Hepatocyte (in vitro differentiated cells): ENCODE results near the gene PAWR. TPM values are rescaled to one million over a fixed set of nuclear protein-coding genes. Genes with fewer than 3 reads are reported as not detected.

Experiments
- DNase-seq: peaks from one replicate; pipeline ENCODE4 v3.0.0-alpha.2; 2016; ENCODE audit warnings: low spot score
- H2AFZ ChIP-seq: fragments of 200-600 bp; sonication (generic); 2 replicates; pipeline ENCODE4 v1.6.0; 2016; ENCODE audit warnings: antibody characterized with exemption, mild to moderate bottlenecking
- H3K27ac ChIP-seq: fragments of 200-600 bp; sonication (generic); 2 replicates; pipeline ENCODE4 v1.5.1; 2016; ENCODE audit warnings: mild to moderate bottlenecking
- H3K27me3 ChIP-seq: fragments of 200-600 bp; sonication (generic); 2 replicates; pipeline ENCODE4 v1.6.1; 2016
- H3K36me3 ChIP-seq: fragments of 200-600 bp; sonication (generic); replicated peaks from 2 replicates; pipeline ENCODE4 v1.5.1; 2016; ENCODE audit warnings: low read depth; ENCODE audit not compliant: insufficient read depth
- H3K4me1 ChIP-seq: fragments of 200-600 bp; sonication (generic); 2 replicates; pipeline ENCODE4 v1.5.1; 2016; ENCODE audit warnings: mild to moderate bottlenecking, moderate library complexity; ENCODE audit not compliant: insufficient read depth
- H3K4me2 ChIP-seq: fragments of 200-600 bp; sonication (generic); 2 replicates; pipeline ENCODE4 v1.6.0; 2016
- H3K4me3 ChIP-seq: fragments of 200-600 bp; sonication (generic); 2 replicates; pipeline ENCODE4 v1.5.1; 2016; ENCODE audit warnings: mild to moderate bottlenecking
- H3K79me2 ChIP-seq: fragments of 200-600 bp; sonication (generic); 2 replicates; pipeline ENCODE4 v1.6.0; 2017; ENCODE audit warnings: mild to moderate bottlenecking
- H3K9me2 ChIP-seq: fragments of 200-600 bp; sonication (generic); replicated peaks from 2 replicates; pipeline ENCODE4 v1.6.0; 2017; ENCODE audit warnings: mild to moderate bottlenecking; ENCODE audit not compliant: insufficient read depth
- H3K9me3 ChIP-seq: fragments of 200-600 bp; sonication (generic); 2 replicates; pipeline ENCODE4 v1.5.1; 2016; ENCODE audit warnings: low read depth, mild to moderate bottlenecking
- H4K20me1 ChIP-seq: fragments of 200-600 bp; sonication (generic); 2 replicates; pipeline ENCODE4 v1.6.0; 2016; ENCODE audit warnings: mild to moderate bottlenecking; ENCODE audit not compliant: insufficient read depth, poor library complexity, severe bottlenecking
- EZH2 ChIP-seq: fragments of 200-600 bp; sonication (generic); IDR thresholded peaks from 2 replicates; pipeline ENCODE4 v1.6.1; 2016; ENCODE audit warnings: antibody characterized with exemption, mild to moderate bottlenecking, borderline replicate concordance
- EZH2phosphoT487 ChIP-seq: fragments of 200-600 bp; sonication (generic); IDR thresholded peaks from one replicate; pipeline ENCODE4 v1.6.1; 2018; ENCODE audit warnings: antibody characterized with exemption, mild to moderate bottlenecking, low read depth, moderate library complexity; ENCODE audit not compliant: unreplicated experiment, severe bottlenecking
- WGBS: methylation state at CpG from one replicate; pipeline ENCODE4 v1.1.6; 2016; ENCODE audit warnings: low lambda C conversion rate; ENCODE audit errors: missing lambda C conversion rate; 5-methylcytosine and 5-hydroxymethylcytosine counted together
- polyA plus RNA-seq: library from polyadenylated mRNA; unstranded; fragments of >200 nt; fragmentation: Nextera tagmentation; extraction: Ambion mirVana; gene quantifications from 2 replicates; pipeline ENCODE4 v1.2.1, GENCODE V29; 2016
- total RNA-seq: library from RNA; depleted of rRNA; stranded (reverse); fragments of >200 nt; gene quantifications from 2 replicates; pipeline ENCODE4 v1.2.3, GENCODE V29; 2014
- TF ChIP-seq, protein P1 (sequence below): fragments of 200-600 bp; sonication (generic); IDR thresholded peaks from 2 replicates; pipeline ENCODE4 v1.5.1; 2016; ENCODE audit warnings: antibody characterized with exemption, mild to moderate bottlenecking; ENCODE audit not compliant: poor library complexity

The PAWR gene
- total and polyA plus RNA-seq, 2 experiments from 2014 or later = 40.5 to 54.9 TPM

DNA sequence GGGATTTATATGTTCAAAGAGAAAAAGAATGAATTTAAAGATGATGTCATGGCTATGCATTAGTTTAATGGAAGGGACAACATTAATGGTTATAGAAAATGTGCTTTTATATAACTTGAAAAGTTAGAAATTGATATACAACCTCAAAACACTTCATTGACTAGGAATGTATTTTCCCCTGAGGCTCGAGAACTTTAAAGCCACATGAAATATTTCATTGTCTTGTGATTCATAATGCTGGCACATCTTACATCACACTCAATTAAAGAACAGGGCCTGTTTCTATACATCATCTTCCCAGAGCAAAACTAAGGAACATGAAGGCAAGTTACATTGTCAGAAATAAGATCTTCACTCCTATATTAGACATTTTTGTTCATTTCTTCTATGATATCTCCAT, 35.2 kb upstream of the PAWR start:
- 42% methylated on average over 1 of the region's 1 CpG for WGBS
- H3K4me2 ChIP-seq = no peak overlapping the region
- TF ChIP-seq, protein P1, sequence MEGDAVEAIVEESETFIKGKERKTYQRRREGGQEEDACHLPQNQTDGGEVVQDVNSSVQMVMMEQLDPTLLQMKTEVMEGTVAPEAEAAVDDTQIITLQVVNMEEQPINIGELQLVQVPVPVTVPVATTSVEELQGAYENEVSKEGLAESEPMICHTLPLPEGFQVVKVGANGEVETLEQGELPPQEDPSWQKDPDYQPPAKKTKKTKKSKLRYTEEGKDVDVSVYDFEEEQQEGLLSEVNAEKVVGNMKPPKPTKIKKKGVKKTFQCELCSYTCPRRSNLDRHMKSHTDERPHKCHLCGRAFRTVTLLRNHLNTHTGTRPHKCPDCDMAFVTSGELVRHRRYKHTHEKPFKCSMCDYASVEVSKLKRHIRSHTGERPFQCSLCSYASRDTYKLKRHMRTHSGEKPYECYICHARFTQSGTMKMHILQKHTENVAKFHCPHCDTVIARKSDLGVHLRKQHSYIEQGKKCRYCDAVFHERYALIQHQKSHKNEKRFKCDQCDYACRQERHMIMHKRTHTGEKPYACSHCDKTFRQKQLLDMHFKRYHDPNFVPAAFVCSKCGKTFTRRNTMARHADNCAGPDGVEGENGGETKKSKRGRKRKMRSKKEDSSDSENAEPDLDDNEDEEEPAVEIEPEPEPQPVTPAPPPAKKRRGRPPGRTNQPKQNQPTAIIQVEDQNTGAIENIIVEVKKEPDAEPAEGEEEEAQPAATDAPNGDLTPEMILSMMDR = no peak
- TF ChIP-seq EZH2 (no peak), EZH2phosphoT487 (no peak)

DNA sequence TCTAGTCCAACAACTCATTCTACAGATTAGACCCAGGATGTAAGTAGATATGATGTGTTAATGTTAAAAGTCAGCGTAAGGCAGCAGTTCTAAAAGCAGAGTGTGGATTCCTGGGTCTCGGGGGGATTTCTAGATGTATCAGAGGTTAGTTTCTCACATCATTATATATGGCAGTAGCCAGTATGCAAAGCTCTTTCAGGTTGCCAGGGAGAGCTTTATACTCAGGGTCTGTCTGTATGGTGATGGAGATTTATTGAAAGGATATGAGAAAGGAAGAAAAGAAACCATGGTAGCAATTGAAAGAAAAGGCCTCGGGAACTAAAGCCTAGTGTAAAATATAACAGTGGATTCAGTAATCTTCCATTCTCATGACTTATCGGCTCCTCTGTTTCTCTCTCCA, 26.2 kb upstream of the PAWR start:
- H3K9me3 ChIP-seq = no peaks in the 10 kb centered on the region
- no peak for DNase-seq
- H3K4me3 ChIP-seq = no peak overlapping the region
- H4K20me1 ChIP-seq = no peaks in the 10 kb centered on the region
- no peaks in the 10 kb centered on the region for H3K9me2 ChIP-seq
- no peaks in the 10 kb centered on the region for H3K27me3 ChIP-seq
- H3K27ac ChIP-seq = no peak overlapping the region
- H3K4me2 ChIP-seq = no peak overlapping the region
- 92% methylated on average over 4 of the region's 4 CpGs for WGBS
- H3K36me3 ChIP-seq = no peaks in the 10 kb centered on the region
- H3K79me2 ChIP-seq = no peaks in the 10 kb centered on the region
- no peak for TF ChIP-seq EZH2phosphoT487
- no peak for TF ChIP-seq EZH2
- TF ChIP-seq, protein P1 = no peak
- no peaks in the 10 kb centered on the region for H3K4me1 ChIP-seq
- no peak overlapping the region for H2AFZ ChIP-seq

More for the DNA sequence above, 35.2 kb upstream of the PAWR start:
- no peak for DNase-seq
- H4K20me1 ChIP-seq = no peaks in the 10 kb centered on the region
- no peak overlapping the region for H3K4me3 ChIP-seq
- no peaks in the 10 kb centered on the region for H3K9me3 ChIP-seq
- no peaks in the 10 kb centered on the region for H3K27me3 ChIP-seq
- no peak overlapping the region for H2AFZ ChIP-seq
- H3K79me2 ChIP-seq = no peaks in the 10 kb centered on the region
- no peaks in the 10 kb centered on the region for H3K36me3 ChIP-seq
- H3K27ac ChIP-seq = no peak overlapping the region
- no peaks in the 10 kb centered on the region for H3K4me1 ChIP-seq
- no peaks in the 10 kb centered on the region for H3K9me2 ChIP-seq

DNA sequence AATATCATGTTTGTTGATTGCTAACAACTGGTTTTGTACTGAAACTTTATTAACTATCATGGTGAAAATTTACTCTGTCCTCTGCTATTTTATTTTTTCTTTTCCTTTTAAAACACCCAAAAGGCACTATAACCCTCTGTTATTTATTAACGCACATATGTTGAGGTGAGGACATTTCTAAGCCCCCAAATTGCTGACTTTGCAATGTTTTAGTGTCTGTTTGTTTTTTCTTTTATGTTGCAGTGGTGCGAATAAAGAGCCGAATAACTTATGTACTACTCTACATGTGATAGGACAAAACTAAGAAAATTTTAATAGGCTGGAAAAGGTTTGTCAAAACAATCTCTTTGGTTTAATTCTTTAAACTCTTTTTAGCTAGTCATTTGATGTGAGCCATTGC, 24.5 kb upstream of the PAWR start:
- no peak overlapping the region for H3K4me2 ChIP-seq
- H3K79me2 ChIP-seq = no peaks in the 10 kb centered on the region
- H3K27ac ChIP-seq = no peak overlapping the region
- H3K9me2 ChIP-seq = no peaks in the 10 kb centered on the region
- H3K9me3 ChIP-seq = no peaks in the 10 kb centered on the region
- 92% methylated on average over 3 of the region's 3 CpGs for WGBS
- no peak overlapping the region for H3K4me3 ChIP-seq
- H2AFZ ChIP-seq = no peak overlapping the region
- H4K20me1 ChIP-seq = no peaks in the 10 kb centered on the region
- H3K27me3 ChIP-seq = no peaks in the 10 kb centered on the region
- TF ChIP-seq EZH2phosphoT487 = no peak
- TF ChIP-seq EZH2 = no peak
- no peaks in the 10 kb centered on the region for H3K36me3 ChIP-seq
- no peaks in the 10 kb centered on the region for H3K4me1 ChIP-seq
- DNase-seq = no peak

DNA sequence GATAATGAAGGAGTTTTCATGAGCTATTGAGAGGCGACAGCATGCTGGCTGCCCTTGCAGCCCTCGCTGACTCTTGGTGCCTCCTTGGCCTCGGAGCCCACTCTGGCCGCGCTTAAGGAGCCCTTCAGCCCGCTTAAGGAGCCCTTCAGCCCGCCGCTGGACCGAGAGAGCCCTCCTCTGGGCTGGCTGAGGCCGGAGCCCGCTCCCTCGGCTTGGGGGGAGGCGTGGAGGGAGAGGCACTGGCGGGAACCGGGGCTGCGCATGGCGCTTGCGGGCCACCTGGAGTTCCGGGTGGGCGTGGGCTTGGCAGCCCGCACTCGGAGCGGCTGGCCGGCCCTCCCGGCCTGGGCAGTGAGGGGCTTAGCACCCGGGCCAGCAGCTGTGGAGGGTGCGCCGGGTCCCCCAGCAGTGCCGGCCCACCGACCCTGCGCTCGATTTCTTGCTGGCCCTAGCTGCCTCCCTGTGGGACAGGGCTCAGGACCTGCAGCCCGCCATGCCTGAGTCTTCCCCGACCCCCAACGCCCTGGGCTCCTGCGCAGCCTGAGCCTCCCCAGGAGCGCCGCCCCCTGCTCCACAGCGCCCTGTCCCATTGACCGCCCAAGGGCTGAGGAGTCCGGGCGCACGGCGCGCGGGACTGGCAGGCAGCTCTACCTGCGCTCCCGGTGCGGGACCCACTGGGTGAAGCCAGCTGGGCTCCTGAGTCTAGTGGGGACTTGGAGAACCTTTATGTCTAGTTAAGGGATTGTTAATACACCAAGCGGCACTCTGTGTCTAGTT, 20.1 kb upstream of the PAWR start:
- Histone ChIP-seq H2AFZ (no peak overlapping the region), H3K4me1 (no peaks in the 10 kb centered on the region), H3K9me3 (no peaks in the 10 kb centered on the region), H3K79me2 (no peaks in the 10 kb centered on the region), H3K36me3 (no peaks in the 10 kb centered on the region), H3K4me2 (no peak overlapping the region), H3K9me2 (no peaks in the 10 kb centered on the region), H4K20me1 (no peaks in the 10 kb centered on the region), H3K27me3 (no peaks in the 10 kb centered on the region), H3K4me3 (no peak overlapping the region), H3K27ac (no peak overlapping the region)
- WGBS = 96% methylated on average over 44 of the region's 50 CpGs
- no peak for DNase-seq
- no peak for TF ChIP-seq EZH2phosphoT487
- no peak for TF ChIP-seq EZH2
- TF ChIP-seq, protein P1 = no peak
